BLaER1 treated with 17β-estradiol and CSF1 and Interleukin-3, amounts not matched to agents 10 nM and 100 nM (cell line): ENCODE results near the gene B3GAT1.
"Not testable (repeated sequence)": the region's sequence is repeated elsewhere in the genome, so short reads cannot be mapped to it uniquely, and the experiment has no call there.

Experiments
- H3K27ac ChIP-seq, 11 experiments: shearing (Covaris generic); formaldehyde crosslinking; 2 replicates each; pipeline ENCODE4 v1.8.1; 2022
- H3K27me3 ChIP-seq, 11 experiments: shearing (Covaris generic); formaldehyde crosslinking; 2 replicates each; pipeline ENCODE4 v1.8.1; 2022
- H3K36me3 ChIP-seq, 11 experiments: shearing (Covaris generic); formaldehyde crosslinking; 2 replicates each; pipeline ENCODE4 v1.8.1; 2022
- H3K4me1 ChIP-seq, 10 experiments: shearing (Covaris generic); formaldehyde crosslinking; 2 replicates each; pipeline ENCODE4 v1.8.1; 2022
- H3K4me2 ChIP-seq, 11 experiments: shearing (Covaris generic); formaldehyde crosslinking; 2 replicates each; pipeline ENCODE4 v1.8.1; 2022
- H3K4me3 ChIP-seq, 10 experiments: shearing (Covaris generic); formaldehyde crosslinking; 2 replicates each; pipeline ENCODE4 v1.8.1; 2022
- H3K9ac ChIP-seq, 11 experiments: shearing (Covaris generic); formaldehyde crosslinking; 2 replicates each; pipeline ENCODE4 v1.8.1; 2022
- H3K9me3 ChIP-seq, 11 experiments: shearing (Covaris generic); formaldehyde crosslinking; replicated peaks in 1 of 11; 2 replicates each; pipeline ENCODE4 v1.8.1; 2022
- H4K20me1 ChIP-seq, 11 experiments: shearing (Covaris generic); formaldehyde crosslinking; 2 replicates each; pipeline ENCODE4 v1.8.1; 2022
- Cebpa-rat ChIP-seq, 11 experiments: shearing (Covaris generic); IDR thresholded peaks; 2 replicates each; pipeline ENCODE4 v1.8.1; 2022

The B3GAT1 gene

DNA sequence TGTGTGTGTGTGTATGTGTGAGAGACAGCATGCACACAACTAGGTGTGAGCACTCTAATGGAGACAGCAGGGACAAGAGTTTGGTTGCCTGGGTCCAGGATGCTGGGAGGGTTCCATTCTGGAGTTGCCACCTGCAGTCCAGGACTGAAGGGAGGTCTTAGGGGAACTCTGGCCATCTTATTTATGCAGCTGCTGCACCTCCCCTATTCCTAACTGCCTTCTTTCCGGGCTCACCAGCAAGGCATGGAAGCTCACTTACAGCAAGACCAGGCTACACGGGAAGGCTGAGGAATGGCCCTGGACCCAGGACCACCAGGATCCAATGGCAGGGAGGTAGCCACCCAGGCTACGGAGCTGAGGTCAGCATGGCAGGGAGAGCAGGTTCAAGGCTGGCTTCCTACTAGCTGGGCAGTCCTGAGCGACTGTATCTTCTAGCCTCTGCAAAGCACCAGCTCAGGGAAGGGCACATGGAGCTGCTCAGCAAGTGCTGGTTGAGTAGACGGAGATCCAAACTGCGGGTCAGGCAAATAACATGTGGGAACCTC is 42.2 kb upstream of the B3GAT1 start:
- Histone ChIP-seq H3K27ac (no peak overlapping the region), H3K36me3 (0 out of 22 replicates have a peak, but pooled peaks cover 0 to 3% (median 0%) of the 10 kb centered on the region in 11 experiments), H3K4me3 (no peak overlapping the region), H3K4me2 (no peak overlapping the region), H3K27me3 (no peaks in the 10 kb centered on the region), H3K4me1 (peaks cover 0 to 14% (median 1%) of the 10 kb centered on the region in 10 experiments; a peak in 7 of 20 replicates), H4K20me1 (no peaks in the 10 kb centered on the region), H3K9ac (no peak overlapping the region), H3K9me3 (peaks cover 20 to 36% (median 29%) of the 10 kb centered on the region in 11 experiments)
- no peak for TF ChIP-seq Cebpa-rat (IDR thresholded peaks at IDR 0.05)

DNA sequence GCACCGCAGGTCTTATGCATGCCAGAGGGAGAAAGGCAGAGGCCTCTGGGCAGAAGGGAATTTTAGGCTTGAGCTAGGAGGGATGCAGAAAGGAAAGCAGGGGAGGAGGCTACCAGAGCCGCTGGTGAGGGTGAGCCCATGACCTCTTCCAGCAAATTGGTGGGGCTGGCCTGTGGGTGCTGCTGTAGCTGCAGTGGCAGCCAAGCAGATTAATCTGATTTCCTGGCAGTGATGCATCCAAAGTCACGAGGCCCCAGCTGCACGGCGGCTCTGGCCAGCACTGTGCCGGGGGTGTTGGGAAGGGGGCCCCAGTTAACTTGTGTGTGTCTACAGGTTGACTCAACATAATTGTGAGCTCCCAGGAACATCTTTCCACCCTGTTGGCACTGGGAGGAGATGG is 41.4 kb upstream of the B3GAT1 start:
- H3K9ac ChIP-seq = no peak overlapping the region
- peaks cover 20 to 36% (median 29%) of the 10 kb centered on the region in 11 experiments for H3K9me3 ChIP-seq
- H3K27ac ChIP-seq = no peak overlapping the region
- H3K4me1 ChIP-seq = peaks cover 0 to 10% (median 0%) of the 10 kb centered on the region in 10 experiments; a peak in 6 of 20 replicates
- H4K20me1 ChIP-seq = no peaks in the 10 kb centered on the region
- H3K36me3 ChIP-seq = 0 out of 22 replicates have a peak, but pooled peaks cover 0 to 3% (median 0%) of the 10 kb centered on the region in 11 experiments
- no peak overlapping the region for H3K4me3 ChIP-seq
- no peaks in the 10 kb centered on the region for H3K27me3 ChIP-seq
- H3K4me2 ChIP-seq = no peak overlapping the region
- no peak for TF ChIP-seq Cebpa-rat (IDR thresholded peaks at IDR 0.05)

DNA sequence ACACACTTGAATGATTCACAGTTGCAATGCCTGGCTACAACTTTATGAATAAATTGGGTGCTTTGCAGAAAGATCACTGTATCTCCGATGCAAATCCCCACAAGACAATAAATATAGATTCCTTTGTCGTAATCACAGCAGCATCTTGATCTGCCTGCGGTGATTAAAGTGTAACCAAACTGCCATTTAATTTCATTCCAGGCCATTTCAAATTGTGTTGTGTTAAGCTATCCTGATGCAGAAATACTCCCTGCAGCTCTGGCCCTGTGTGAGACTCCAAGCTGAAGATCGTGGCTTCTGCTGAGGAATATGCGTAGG is 40.8 kb upstream of the B3GAT1 start:
- no peak overlapping the region for H3K27ac ChIP-seq
- no peaks in the 10 kb centered on the region for H3K27me3 ChIP-seq
- H4K20me1 ChIP-seq = no peaks in the 10 kb centered on the region
- 0 out of 22 replicates have a peak, but pooled peaks cover 0 to 3% (median 0%) of the 10 kb centered on the region in 11 experiments for H3K36me3 ChIP-seq
- TF ChIP-seq Cebpa-rat (IDR thresholded peaks at IDR 0.05) = no peak
- H3K9me3 ChIP-seq = peaks cover 13 to 29% (median 23%) of the 10 kb centered on the region in 11 experiments
- H3K4me1 ChIP-seq = peaks cover 0 to 10% (median 0%) of the 10 kb centered on the region in 10 experiments; a peak in 6 of 20 replicates
- no peak overlapping the region for H3K9ac ChIP-seq
- no peak overlapping the region for H3K4me2 ChIP-seq
- H3K4me3 ChIP-seq = no peak overlapping the region

DNA sequence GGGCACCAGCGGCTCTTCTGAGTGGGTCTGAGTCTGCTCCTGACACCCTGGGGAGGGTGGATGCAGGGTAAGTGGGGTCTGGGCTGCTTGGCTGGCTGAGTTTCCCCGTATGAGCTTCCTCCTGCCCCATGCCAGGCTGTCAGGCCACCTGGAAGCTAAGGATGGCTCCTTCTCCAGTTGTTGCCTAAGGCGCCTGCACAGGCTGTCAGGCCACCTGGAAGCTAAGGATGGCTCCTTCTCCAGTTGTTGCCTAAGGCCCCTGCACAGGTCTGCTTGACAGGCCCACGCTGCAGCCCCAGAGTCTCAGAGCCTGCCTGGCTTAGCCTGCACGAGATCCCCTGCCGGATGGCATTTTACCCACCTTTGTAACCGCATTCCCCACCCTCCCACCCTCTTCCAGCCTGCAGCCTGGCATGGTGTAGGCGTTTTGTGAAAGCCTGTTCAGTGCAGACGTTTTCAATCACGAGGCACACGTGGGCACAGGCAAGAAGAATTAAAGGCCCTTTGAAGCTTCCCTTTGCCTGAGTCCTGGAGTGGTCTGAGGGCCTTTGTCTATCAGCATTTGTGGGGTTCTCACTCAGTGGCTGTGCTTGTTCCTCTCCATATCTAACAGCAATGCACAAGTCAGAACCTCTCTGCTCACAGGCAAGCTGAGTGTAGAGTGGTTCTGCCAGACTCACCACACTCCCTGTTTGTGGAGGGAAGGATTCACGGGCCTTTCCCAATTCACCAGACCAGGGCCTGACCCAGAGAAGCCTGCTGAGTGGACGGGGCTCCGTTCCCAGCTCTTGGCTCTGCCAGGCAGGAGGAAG is 40.2 kb upstream of the B3GAT1 start:
- H3K4me3 ChIP-seq = no peak overlapping the region
- H3K27me3 ChIP-seq = no peaks in the 10 kb centered on the region
- H4K20me1 ChIP-seq = no peaks in the 10 kb centered on the region
- H3K4me1 ChIP-seq = peaks cover 0 to 10% (median 0%) of the 10 kb centered on the region in 10 experiments; a peak in 6 of 20 replicates
- no peak overlapping the region for H3K4me2 ChIP-seq
- H3K9me3 ChIP-seq = peaks cover 9 to 24% (median 18%) of the 10 kb centered on the region in 11 experiments
- H3K9ac ChIP-seq = no peak overlapping the region
- no peak overlapping the region for H3K27ac ChIP-seq
- H3K36me3 ChIP-seq = 0 out of 22 replicates have a peak, but pooled peaks cover 0 to 3% (median 0%) of the 10 kb centered on the region in 11 experiments
- no peak for TF ChIP-seq Cebpa-rat (IDR thresholded peaks at IDR 0.05)

DNA sequence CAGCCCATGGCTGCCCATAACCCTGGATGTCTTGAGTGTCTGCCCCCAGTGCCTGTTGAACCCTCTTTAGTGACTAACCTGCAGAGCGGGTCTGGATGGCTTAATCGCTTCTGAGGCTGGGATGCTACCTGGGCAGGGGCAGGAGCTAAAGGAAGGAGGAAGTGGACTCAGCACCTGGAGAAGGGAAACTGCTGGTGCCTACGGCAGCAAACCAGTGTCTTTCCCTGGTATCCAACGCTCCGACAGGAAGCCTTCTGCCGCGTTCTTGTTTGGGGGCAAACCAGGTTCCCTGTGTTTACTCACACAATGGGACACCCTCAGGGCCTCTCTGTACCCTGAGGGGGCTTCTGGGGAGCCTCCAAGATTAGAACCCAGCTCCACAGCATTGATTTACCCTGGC is 38.1 kb upstream of the B3GAT1 start:
- TF ChIP-seq Cebpa-rat (IDR thresholded peaks at IDR 0.05) = no peak
- Histone ChIP-seq H4K20me1 (no peaks in the 10 kb centered on the region), H3K36me3 (no peaks in the 10 kb centered on the region), H3K4me1 (no peaks in the 10 kb centered on the region), H3K4me3 (no peak overlapping the region), H3K27ac (no peak overlapping the region), H3K4me2 (no peak overlapping the region), H3K9ac (no peak overlapping the region), H3K9me3 (peaks cover 0 to 17% (median 4%) of the 10 kb centered on the region in 11 experiments; a peak in 10 of 22 replicates), H3K27me3 (no peaks in the 10 kb centered on the region)

DNA sequence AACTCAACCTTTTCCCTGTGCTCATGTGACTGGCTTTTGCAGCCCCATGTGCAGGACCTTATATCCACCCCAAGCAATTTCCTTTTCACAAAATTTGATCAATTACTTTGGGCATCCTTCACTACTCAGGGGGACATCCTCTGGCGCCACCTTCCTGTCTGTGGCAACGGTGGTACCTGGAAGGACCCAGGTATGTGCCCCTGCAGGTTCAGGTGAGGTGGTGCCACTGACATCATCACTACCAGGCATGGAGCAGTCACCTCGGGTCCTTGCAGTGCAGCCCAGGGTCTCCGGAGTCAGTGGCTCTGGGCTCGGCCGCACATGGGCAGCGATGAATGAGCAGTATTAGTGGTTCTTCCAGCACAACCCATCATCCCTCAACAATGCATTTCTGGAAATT is 37.7 kb upstream of the B3GAT1 start:
- Histone ChIP-seq H4K20me1 (no peaks in the 10 kb centered on the region), H3K4me3 (no peak overlapping the region), H3K27ac (no peak overlapping the region), H3K36me3 (no peaks in the 10 kb centered on the region), H3K4me1 (no peaks in the 10 kb centered on the region), H3K9ac (no peak overlapping the region), H3K27me3 (no peaks in the 10 kb centered on the region), H3K4me2 (no peak overlapping the region), H3K9me3 (peaks cover 0 to 21% (median 8%) of the 10 kb centered on the region in 11 experiments; a peak in 20 of 22 replicates)
- no peak for TF ChIP-seq Cebpa-rat (IDR thresholded peaks at IDR 0.05)

DNA sequence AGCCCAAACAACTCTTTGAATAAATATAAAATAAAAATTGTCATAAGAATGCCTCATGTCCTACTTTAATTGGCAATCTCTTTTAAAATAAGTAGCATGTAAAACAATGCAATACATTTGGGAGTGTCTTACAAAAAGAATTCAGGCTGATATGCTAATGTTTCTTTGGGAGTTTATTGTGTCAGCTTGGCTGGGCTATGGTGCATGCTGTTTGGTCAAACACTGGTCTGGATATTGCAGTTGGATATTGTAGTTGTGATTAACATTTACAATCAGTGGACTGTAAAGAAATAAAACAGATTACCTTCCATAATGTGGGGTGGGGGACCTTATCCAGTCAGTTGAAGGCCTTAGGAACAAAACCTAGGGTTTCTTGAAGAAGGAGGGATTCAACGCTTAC is 37.0 kb upstream of the B3GAT1 start:
- Histone ChIP-seq H4K20me1 (no peaks in the 10 kb centered on the region), H3K4me2 (no peak overlapping the region), H3K4me1 (no peaks in the 10 kb centered on the region), H3K27ac (no peak overlapping the region), H3K9me3 (peaks cover 6 to 28% (median 15%) of the 10 kb centered on the region in 11 experiments; a peak in 21 of 22 replicates), H3K36me3 (no peaks in the 10 kb centered on the region), H3K9ac (no peak overlapping the region), H3K4me3 (no peak overlapping the region), H3K27me3 (no peaks in the 10 kb centered on the region)
- no peak for TF ChIP-seq Cebpa-rat (IDR thresholded peaks at IDR 0.05)

DNA sequence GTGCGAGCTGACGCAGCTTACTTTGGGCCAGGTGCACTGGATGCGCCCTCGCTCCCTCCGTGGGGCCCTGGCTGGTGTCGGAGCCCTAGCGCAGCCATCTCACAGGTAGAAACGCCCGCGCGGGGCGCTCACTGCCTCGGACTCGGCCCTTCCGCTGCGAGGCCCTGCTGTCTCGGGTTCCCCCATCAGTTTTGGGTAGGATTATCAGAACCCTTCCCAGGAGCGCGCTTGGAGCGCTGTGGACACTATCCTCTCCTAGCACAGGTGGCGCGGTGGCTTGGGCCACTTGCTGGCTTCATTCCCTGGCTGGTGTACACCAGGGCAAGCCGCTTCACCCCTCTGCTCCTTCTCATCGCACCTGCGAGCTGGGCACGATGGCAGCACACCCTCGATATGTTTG is 35.7 kb upstream of the B3GAT1 start:
- no peak overlapping the region for H3K4me3 ChIP-seq
- H3K27ac ChIP-seq = no peak overlapping the region
- H3K36me3 ChIP-seq = no peaks in the 10 kb centered on the region
- H3K4me1 ChIP-seq = no peaks in the 10 kb centered on the region
- H3K27me3 ChIP-seq = no peaks in the 10 kb centered on the region
- peaks cover 17 to 33% (median 24%) of the 10 kb centered on the region in 11 experiments; a peak in 21 of 22 replicates for H3K9me3 ChIP-seq
- H3K4me2 ChIP-seq = no peak overlapping the region
- H4K20me1 ChIP-seq = no peaks in the 10 kb centered on the region
- TF ChIP-seq Cebpa-rat (IDR thresholded peaks at IDR 0.05) = no peak
- H3K9ac ChIP-seq = no peak overlapping the region

DNA sequence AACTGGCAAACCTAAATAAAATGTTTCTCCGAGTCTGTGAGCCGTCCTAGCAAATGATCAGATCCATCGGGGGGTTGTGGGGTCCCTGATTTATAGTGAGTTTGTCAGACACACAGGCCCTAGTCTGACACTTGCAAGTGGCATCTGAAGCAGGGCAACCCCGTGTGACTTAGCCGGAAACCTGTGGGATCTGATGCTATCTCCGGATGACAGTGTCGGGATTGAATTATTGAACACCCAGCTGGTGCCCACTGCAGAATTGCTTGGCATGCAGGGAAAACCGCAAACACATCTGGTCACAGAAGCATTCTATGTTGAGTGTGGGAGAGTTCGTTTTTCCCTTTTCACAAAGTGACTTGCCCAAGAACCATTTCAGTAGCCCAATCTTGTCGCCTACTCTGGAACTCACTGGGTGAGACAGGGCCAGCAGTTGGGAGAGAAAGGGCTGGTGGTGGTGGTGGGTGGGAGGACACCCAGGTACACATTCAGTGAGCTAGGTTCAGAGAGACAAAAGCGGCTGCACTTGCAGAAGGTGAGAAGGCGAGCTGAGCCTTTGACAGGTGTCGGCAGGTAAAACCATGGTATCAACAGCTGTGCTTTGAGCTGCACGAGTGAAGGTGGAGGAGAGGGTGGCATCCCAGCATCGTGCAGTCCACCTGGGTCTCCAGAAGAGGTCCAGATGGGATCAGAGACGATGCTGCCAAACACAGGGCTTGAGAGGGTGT is 33.7 kb upstream of the B3GAT1 start:
- Histone ChIP-seq H3K27ac (no peak overlapping the region), H4K20me1 (no peaks in the 10 kb centered on the region; a peak in 1 of 22 replicates), H3K4me2 (no peak overlapping the region), H3K4me3 (no peak overlapping the region), H3K9me3 (peaks cover 17 to 34% (median 22%) of the 10 kb centered on the region in 11 experiments; a peak in 21 of 22 replicates), H3K36me3 (no peaks in the 10 kb centered on the region), H3K9ac (no peak overlapping the region), H3K27me3 (no peaks in the 10 kb centered on the region), H3K4me1 (no peaks in the 10 kb centered on the region)
- no peak for TF ChIP-seq Cebpa-rat (IDR thresholded peaks at IDR 0.05)

DNA sequence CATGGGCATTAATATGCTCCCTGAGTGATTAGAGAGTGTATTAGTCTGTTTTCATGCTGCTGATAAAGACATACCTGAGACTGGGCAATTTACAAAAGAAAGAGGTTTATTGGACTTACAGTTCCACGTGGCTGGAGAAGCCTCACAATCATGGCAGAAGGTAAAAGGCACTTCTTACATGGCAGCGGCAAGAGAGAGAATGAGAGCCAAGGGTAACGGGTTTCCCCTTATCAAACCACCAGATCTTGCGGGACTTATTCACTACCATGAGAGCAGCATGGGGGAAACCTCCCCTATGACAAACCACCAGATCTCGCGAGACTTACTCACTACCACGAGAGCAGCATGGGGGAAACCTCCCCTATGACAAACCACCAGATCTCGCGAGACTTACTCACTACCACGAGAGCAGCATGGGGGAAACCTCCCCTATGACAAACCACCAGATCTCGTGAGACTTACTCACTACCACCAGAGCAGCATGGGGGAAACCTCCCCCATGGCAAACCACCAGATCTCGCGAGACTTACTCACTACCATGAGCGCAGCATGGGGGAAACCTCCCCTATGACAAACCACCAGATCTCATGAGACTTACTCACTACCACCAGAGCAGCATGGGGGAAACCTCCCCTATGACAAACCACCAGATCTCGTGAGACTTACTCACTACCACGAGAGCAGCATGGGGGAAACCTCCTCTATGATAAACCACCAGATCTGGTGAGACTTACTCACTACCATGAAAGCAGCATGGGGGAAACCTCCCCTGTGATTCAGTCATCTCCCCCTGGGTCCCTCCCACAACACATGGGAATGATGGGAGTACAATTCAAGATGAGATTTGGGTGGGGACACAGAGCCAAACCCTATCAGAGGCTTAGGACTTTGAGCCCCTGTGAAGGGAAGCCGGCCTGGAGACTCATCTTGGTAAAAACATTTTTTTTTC is 32.4 kb upstream of the B3GAT1 start:
- H3K4me1 ChIP-seq, H3K27me3 ChIP-seq, H3K36me3 ChIP-seq, H4K20me1 ChIP-seq, H3K4me2 ChIP-seq, H3K27ac ChIP-seq, H3K4me3 ChIP-seq, H3K9ac ChIP-seq: not testable (repeated sequence)
- H3K9me3 ChIP-seq = peaks cover 17 to 34% (median 22%) of the 10 kb centered on the region in 11 experiments; a peak in 21 of 22 replicates
